GM23248 (cell line): ENCODE data around the gene CDH13. TPM values are rescaled to one million over a fixed set of nuclear protein-coding genes. Genes with fewer than 3 reads are reported as not detected.

ENCODE experiments used
- DNase-seq: peaks from one replicate; pipeline ENCODE4 v3.0.0-alpha.2; 2015
- H2AFZ ChIP-seq: fragments of 200-600 bp; sonication (generic); 2 replicates; pipeline ENCODE4 v1.6.1; 2016; ENCODE audit warnings: antibody characterized with exemption
- H3F3A ChIP-seq: fragments of 200-600 bp; sonication (generic); 2 replicates; pipeline ENCODE4 v1.6.1; 2016; ENCODE audit warnings: mild to moderate bottlenecking, antibody characterized with exemption, mixed run types; ENCODE audit not compliant: insufficient read depth
- H3K27ac ChIP-seq: fragments of 200-600 bp; sonication (generic); 2 replicates; pipeline ENCODE4 v1.5.1; 2016; ENCODE audit warnings: mild to moderate bottlenecking
- H3K27me3 ChIP-seq: fragments of 200-600 bp; sonication (generic); replicated peaks from 2 replicates; pipeline ENCODE4 v1.6.1; 2016; ENCODE audit warnings: mild to moderate bottlenecking; ENCODE audit not compliant: insufficient read depth
- H3K36me3 ChIP-seq: fragments of 200-600 bp; sonication (generic); 2 replicates; pipeline ENCODE4 v1.6.1; 2016; ENCODE audit warnings: low read depth, mild to moderate bottlenecking
- H3K4me1 ChIP-seq: fragments of 200-600 bp; sonication (generic); 2 replicates; pipeline ENCODE4 v1.6.1; 2016; ENCODE audit warnings: mild to moderate bottlenecking; ENCODE audit not compliant: insufficient read depth
- H3K4me2 ChIP-seq: fragments of 200-600 bp; sonication (generic); one replicate; pipeline ENCODE4 v1.6.1; 2016; ENCODE audit warnings: mild to moderate bottlenecking; ENCODE audit not compliant: unreplicated experiment
- H3K4me3 ChIP-seq: fragments of 200-600 bp; sonication (generic); 2 replicates; pipeline ENCODE4 v1.5.1; 2016; ENCODE audit warnings: mild to moderate bottlenecking
- H3K79me2 ChIP-seq: fragments of 200-600 bp; sonication (generic); 2 replicates; pipeline ENCODE4 v1.6.1; 2016; ENCODE audit warnings: mild to moderate bottlenecking; ENCODE audit not compliant: insufficient read depth
- H3K9ac ChIP-seq: fragments of 200-600 bp; sonication (generic); 2 replicates; pipeline ENCODE4 v1.6.1; 2016; ENCODE audit warnings: mild to moderate bottlenecking
- H3K9me2 ChIP-seq: fragments of 200-600 bp; sonication (generic); 2 replicates; pipeline ENCODE4 v1.6.1; 2016; ENCODE audit warnings: mixed run types, mild to moderate bottlenecking, moderate library complexity; ENCODE audit not compliant: insufficient read depth
- H3K9me3 ChIP-seq: fragments of 200-600 bp; sonication (generic); one replicate; pipeline ENCODE4 v1.6.1; 2017; ENCODE audit warnings: low read depth
- H4K20me1 ChIP-seq: fragments of 200-600 bp; sonication (generic); 2 replicates; pipeline ENCODE4 v1.6.0; 2016; ENCODE audit not compliant: insufficient read depth
- EZH2 ChIP-seq: fragments of 200-600 bp; sonication (generic); IDR thresholded peaks from 2 replicates; pipeline ENCODE4 v1.6.1; 2018; ENCODE audit warnings: antibody characterized with exemption, mild to moderate bottlenecking; ENCODE audit not compliant: insufficient read depth, poor library complexity, severe bottlenecking
- EZH2phosphoT487 ChIP-seq: fragments of 200-600 bp; sonication (generic); IDR thresholded peaks from 2 replicates; pipeline ENCODE4 v1.6.1; 2018; ENCODE audit warnings: antibody characterized with exemption, moderate library complexity, mild to moderate bottlenecking, low read depth; ENCODE audit not compliant: insufficient read depth
- WGBS, 2 experiments: methylation state at CpG; one replicate each; pipeline ENCODE4 v1.1.6; 2015 to 2017; ENCODE audit warnings: low lambda C conversion rate in 2 of 2, low coverage in 1 of 2; ENCODE audit errors: missing lambda C conversion rate in 2 of 2; 5-methylcytosine and 5-hydroxymethylcytosine counted together
- in situ Hi-C: fragments of 300-500 bp; cut with MboI; formaldehyde crosslinking; loops from 2 replicates; pipeline ENCODE4 v1.15.0; 2020
- polyA plus RNA-seq: library from polyadenylated mRNA; unstranded; fragments of >200 nt; fragmentation: Nextera tagmentation; extraction: Ambion mirVana; gene quantifications from 2 replicates; pipeline ENCODE4 v1.2.1, GENCODE V29; 2016
- total RNA-seq: library from RNA; depleted of rRNA; stranded (reverse); fragments of >200 nt; shearing (Covaris generic); gene quantifications from 2 replicates; pipeline ENCODE4 v1.2.3, GENCODE V29; 2014

Gene CDH13
- total and polyA plus RNA-seq, 2 experiments from 2014 or later, result 51.0 to 52.8 TPM

DNA sequence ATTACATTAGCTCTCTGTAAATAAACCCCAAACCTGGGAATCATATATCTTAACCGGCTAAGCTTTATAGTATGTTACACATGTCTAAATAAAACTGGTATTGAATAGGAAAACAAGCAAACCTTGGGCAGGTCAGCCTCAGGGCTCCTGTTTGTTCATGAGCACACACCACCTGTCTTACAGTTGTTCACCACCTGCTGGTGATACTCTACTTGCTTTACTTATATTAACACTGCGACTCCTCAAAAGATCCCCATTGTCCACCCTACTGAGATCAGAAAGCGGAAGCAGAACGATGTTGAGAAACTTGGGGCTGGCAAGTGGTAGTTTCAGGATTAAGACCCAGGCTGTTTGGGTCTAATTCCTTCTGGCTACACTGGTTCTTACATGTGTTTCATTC lies 16.4 kb downstream of the CDH13 start:
- no peak overlapping the region for H3K4me3 ChIP-seq
- peaks cover 33% of the 10 kb centered on the region for H3K79me2 ChIP-seq
- H2AFZ ChIP-seq, result no peak overlapping the region
- no peak overlapping the region for H3K27ac ChIP-seq
- H3K4me2 ChIP-seq, result no peak overlapping the region
- H3K27me3 ChIP-seq, result no peaks in the 10 kb centered on the region
- no peaks in the 10 kb centered on the region for H4K20me1 ChIP-seq
- in situ Hi-C loops, result no loop called here
- H3K9ac ChIP-seq, result no peak overlapping the region
- TF ChIP-seq EZH2phosphoT487 (no peak), EZH2 (no peak)
- WGBS, 2 experiments, result 96 to 100% methylated on average over 4 of the region's 4 CpGs
- H3F3A ChIP-seq, result peaks cover 14% of the 10 kb centered on the region; the same call in 1 of the 2 replicates
- no peaks in the 10 kb centered on the region for H3K9me2 ChIP-seq
- no peak for DNase-seq
- peaks cover 18% of the 10 kb centered on the region for H3K4me1 ChIP-seq
- H3K36me3 ChIP-seq, result no peaks in the 10 kb centered on the region
- no peaks in the 10 kb centered on the region for H3K9me3 ChIP-seq

DNA sequence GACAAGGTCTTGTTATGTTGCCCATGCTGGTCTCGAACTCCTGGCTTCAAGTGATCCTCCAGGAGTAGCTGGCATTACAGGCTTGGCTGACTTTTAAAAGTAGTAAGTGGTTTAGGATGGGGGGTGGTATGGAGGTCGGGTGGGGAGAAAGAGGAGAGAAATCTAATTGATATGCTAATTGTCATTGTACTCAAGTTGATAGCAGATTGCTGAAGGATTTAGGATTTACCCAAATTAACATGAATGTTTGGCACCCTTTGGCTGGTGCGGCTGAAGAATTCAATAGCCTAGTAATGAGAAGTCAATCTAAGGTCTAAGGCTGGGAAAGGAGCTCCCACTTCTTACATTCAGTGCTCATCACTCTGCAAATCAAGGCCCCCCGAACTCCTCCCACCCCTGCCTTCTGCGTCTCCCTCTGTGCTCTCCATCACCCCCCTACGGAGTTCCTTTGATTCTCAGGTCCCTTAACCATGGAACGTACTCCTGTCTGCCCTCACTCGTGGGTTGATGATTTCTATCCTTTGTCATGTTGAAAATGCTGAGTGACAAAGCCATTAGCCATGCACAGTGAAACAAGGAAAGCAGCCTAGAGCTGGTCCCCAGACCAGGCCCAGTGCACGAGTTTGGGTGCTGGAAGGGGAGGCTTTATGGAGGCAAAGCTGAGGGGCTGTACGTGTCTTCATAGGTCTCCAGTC lies 17.3 kb downstream of the CDH13 start:
- peaks cover 8% of the 10 kb centered on the region for H3K4me1 ChIP-seq
- no peaks in the 10 kb centered on the region for H3K9me2 ChIP-seq
- peaks cover 35% of the 10 kb centered on the region for H3K79me2 ChIP-seq
- H3K9me3 ChIP-seq, result no peaks in the 10 kb centered on the region
- peaks cover 5% of the 10 kb centered on the region; the same call in 1 of the 2 replicates for H3F3A ChIP-seq
- in situ Hi-C loops, result no loop called here
- 78 to 82% methylated on average over 10 of the region's 10 CpGs for WGBS, 2 experiments
- DNase-seq, result no peak
- H3K4me2 ChIP-seq, result no peak overlapping the region
- H4K20me1 ChIP-seq, result no peaks in the 10 kb centered on the region
- H3K27me3 ChIP-seq, result no peaks in the 10 kb centered on the region
- no peak overlapping the region for H3K27ac ChIP-seq
- H3K9ac ChIP-seq, result no peak overlapping the region
- no peaks in the 10 kb centered on the region for H3K36me3 ChIP-seq
- no peak overlapping the region for H2AFZ ChIP-seq
- TF ChIP-seq EZH2phosphoT487 (no peak), EZH2 (no peak)
- no peak overlapping the region for H3K4me3 ChIP-seq

DNA sequence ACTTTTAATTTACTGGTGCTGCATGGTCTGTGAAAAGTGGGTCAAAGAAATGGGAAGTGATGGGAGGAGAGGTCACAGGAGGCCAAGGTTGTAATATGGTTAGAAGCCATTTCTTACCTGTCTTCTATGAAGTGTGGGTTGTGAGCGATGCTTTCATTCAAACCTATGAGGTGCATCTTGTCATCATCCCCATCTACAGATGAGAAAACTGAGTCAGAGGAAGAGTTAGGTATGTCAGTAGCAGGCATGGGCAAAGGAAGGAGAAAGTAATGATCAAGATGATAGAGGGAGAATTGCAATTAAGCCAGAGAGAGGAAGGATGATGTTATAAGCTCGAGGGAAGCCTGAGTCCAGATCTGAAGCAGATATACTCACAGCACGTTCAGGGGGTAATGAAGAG lies 19.7 kb downstream of the CDH13 start:
- no peaks in the 10 kb centered on the region for H4K20me1 ChIP-seq
- no peaks in the 10 kb centered on the region for H3K36me3 ChIP-seq
- peaks cover 36% of the 10 kb centered on the region for H3K79me2 ChIP-seq
- in situ Hi-C loops, result no loop called here
- no peaks in the 10 kb centered on the region for H3F3A ChIP-seq
- no peaks in the 10 kb centered on the region for H3K4me1 ChIP-seq
- no peak overlapping the region for H3K4me2 ChIP-seq
- no peaks in the 10 kb centered on the region for H3K9me2 ChIP-seq
- no peaks in the 10 kb centered on the region for H3K9me3 ChIP-seq
- no peak for DNase-seq
- no peak overlapping the region for H3K4me3 ChIP-seq
- H3K27me3 ChIP-seq, result no peaks in the 10 kb centered on the region
- WGBS, 2 experiments, result 80 to 84% methylated on average over 3 of the region's 3 CpGs
- no peak for TF ChIP-seq EZH2
- no peak for TF ChIP-seq EZH2phosphoT487
- H3K9ac ChIP-seq, result no peak overlapping the region
- H3K27ac ChIP-seq, result no peak overlapping the region
- H2AFZ ChIP-seq, result no peak overlapping the region

DNA sequence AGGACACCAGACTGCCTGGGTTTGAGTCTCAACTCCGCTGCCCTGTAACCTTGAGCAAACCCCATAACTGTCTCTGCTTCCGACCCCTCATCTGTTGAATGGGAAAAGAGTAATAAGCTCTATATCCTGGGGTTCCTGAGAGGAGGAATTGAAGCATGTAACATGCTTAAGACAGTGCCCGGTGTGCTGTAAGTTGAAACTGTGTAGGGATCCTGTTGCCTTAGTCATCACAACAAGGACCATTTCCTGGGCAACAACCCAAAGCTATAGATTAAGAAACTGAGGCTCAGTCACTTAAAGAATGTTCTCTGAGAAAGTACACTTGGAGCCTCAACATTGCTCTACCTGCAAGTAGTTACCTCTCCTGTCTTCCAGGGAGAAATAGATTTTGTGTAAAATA lies 23.0 kb downstream of the CDH13 start:
- Histone ChIP-seq H3K36me3 (no peaks in the 10 kb centered on the region), H3K27me3 (no peaks in the 10 kb centered on the region), H3K9me3 (no peaks in the 10 kb centered on the region), H4K20me1 (no peaks in the 10 kb centered on the region), H3K4me3 (no peak overlapping the region), H3K9ac (no peak overlapping the region), H3K9me2 (no peaks in the 10 kb centered on the region), H2AFZ (no peak overlapping the region), H3K4me2 (no peak overlapping the region), H3K4me1 (peaks cover 26% of the 10 kb centered on the region), H3K79me2 (peaks cover 15% of the 10 kb centered on the region), H3K27ac (no peak overlapping the region), H3F3A (peaks cover 10% of the 10 kb centered on the region; the same call in 1 of the 2 replicates)
- in situ Hi-C loops, result no loop called here
- no peak for DNase-seq
- 93 to 97% methylated on average over 3 of the region's 3 CpGs for WGBS, 2 experiments
- TF ChIP-seq EZH2, result no peak

DNA sequence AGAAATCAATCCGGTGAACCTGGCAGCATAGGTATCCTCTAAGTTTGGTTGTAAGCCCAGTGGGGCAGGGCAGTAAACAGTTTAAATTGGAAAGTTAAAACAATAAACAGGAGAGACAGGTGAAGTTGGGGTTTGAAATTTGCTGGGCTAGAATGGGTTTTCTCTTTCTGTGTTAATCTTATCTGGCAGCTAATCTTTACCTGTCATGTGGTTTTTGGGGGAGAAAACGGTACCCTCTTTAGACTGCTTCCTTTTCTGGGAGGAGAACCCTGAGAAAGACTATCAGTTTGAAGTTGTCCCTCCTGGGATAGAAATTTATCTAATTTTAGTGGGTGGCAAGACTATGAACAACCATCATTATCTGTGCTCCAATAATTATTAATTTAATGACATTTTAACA lies 24.0 kb downstream of the CDH13 start:
- H3F3A ChIP-seq, result peaks cover 15% of the 10 kb centered on the region; the same call in 1 of the 2 replicates
- no peaks in the 10 kb centered on the region for H3K9me3 ChIP-seq
- no peak overlapping the region for H3K9ac ChIP-seq
- no peak overlapping the region for H3K27ac ChIP-seq
- no peaks in the 10 kb centered on the region for H3K36me3 ChIP-seq
- H3K79me2 ChIP-seq, result peaks cover 15% of the 10 kb centered on the region
- H3K9me2 ChIP-seq, result no peaks in the 10 kb centered on the region
- H3K27me3 ChIP-seq, result no peaks in the 10 kb centered on the region
- TF ChIP-seq EZH2, result no peak
- TF ChIP-seq EZH2phosphoT487, result no peak
- no peak overlapping the region for H3K4me2 ChIP-seq
- no peak for DNase-seq
- 50 to 62% methylated on average over 2 of the region's 2 CpGs for WGBS, 2 experiments
- H3K4me1 ChIP-seq, result peaks cover 36% of the 10 kb centered on the region
- H3K4me3 ChIP-seq, result no peak overlapping the region
- no peak overlapping the region for H2AFZ ChIP-seq
- in situ Hi-C loops, result no loop called here
- H4K20me1 ChIP-seq, result no peaks in the 10 kb centered on the region
